Ishikawa (cell line): ENCODE measurements around the gene EIF2S1.
A peak's percentile ranks its signal among the peaks of the same experiment; 100 is the strongest.

Experiments
- CEBPB ChIP-seq: IDR thresholded peaks from 2 replicates; pipeline ENCODE4 v1.6.1; 2012
- CREB1 ChIP-seq: IDR thresholded peaks from 2 replicates; pipeline ENCODE4 v1.6.1; 2012; ENCODE audit warnings: low read depth
- EGR1 ChIP-seq: IDR thresholded peaks from 2 replicates; pipeline ENCODE4 v1.6.1; 2012
- EP300 ChIP-seq: IDR thresholded peaks from 2 replicates; pipeline ENCODE4 v1.6.1; 2012; ENCODE audit warnings: borderline replicate concordance
- FOXM1 ChIP-seq: IDR thresholded peaks from 2 replicates; pipeline ENCODE4 v1.6.1; 2012; ENCODE audit warnings: low read depth, borderline replicate concordance
- MAX ChIP-seq: IDR thresholded peaks from 2 replicates; pipeline ENCODE4 v1.6.1; 2012
- NFIC ChIP-seq: IDR thresholded peaks from 2 replicates; pipeline ENCODE4 v1.6.1; 2012
- RAD21 ChIP-seq: IDR thresholded peaks from 2 replicates; pipeline ENCODE4 v1.6.1; 2012; ENCODE audit warnings: low read depth
- REST ChIP-seq: IDR thresholded peaks from 2 replicates; pipeline ENCODE4 v1.6.1; 2012; ENCODE audit warnings: low read depth, mild to moderate bottlenecking
- TAF1 ChIP-seq: IDR thresholded peaks from 2 replicates; pipeline ENCODE4 v1.6.1; 2012; ENCODE audit warnings: low read depth, mild to moderate bottlenecking
- TCF12 ChIP-seq: IDR thresholded peaks from 2 replicates; pipeline ENCODE4 v1.6.1; 2012; ENCODE audit warnings: low read depth
- TEAD4 ChIP-seq: IDR thresholded peaks from 2 replicates; pipeline ENCODE4 v1.6.1; 2012
- YY1 ChIP-seq: IDR thresholded peaks from 2 replicates; pipeline ENCODE4 v1.6.1; 2012; ENCODE audit warnings: low read depth
- ZBTB7A ChIP-seq: IDR thresholded peaks from 2 replicates; pipeline ENCODE4 v1.6.1; 2012; ENCODE audit warnings: low read depth
- TF ChIP-seq, protein P1 (sequence below): IDR thresholded peaks from 2 replicates; pipeline ENCODE4 v1.6.1; 2012

Gene EIF2S1

GRCh38 chr14:67395086-67395875 lies 35.2 kb downstream of the EIF2S1 start:
- TF ChIP-seq FOXM1 (no peak), NFIC (no peak), EGR1 (no peak), ZBTB7A (no peak), EP300 (no peak), MAX (no peak), RAD21 (no peak), YY1 (no peak), TCF12 (no peak), CREB1 (no peak), TAF1 (no peak), TEAD4 (no peak), CEBPB (no peak), REST (no peak)
- TF ChIP-seq, protein P1, sequence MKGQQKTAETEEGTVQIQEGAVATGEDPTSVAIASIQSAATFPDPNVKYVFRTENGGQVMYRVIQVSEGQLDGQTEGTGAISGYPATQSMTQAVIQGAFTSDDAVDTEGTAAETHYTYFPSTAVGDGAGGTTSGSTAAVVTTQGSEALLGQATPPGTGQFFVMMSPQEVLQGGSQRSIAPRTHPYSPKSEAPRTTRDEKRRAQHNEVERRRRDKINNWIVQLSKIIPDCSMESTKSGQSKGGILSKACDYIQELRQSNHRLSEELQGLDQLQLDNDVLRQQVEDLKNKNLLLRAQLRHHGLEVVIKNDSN: no peak

DNA sequence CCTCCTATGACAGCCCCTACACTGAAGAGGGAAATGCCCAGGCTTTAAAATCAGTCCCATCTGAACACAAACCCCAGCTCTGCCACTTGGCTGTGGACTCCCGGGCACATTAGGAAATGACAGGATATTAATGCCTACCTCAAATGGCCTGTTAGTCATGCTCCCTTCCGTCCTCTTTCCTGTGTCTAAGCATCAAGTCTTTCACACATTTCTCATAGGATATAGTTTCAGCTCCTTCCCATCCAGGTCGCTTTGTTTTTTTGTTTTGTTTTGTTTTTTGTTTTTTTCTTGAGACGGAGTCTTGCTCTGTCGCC lies 35.7 kb downstream of the EIF2S1 start:
- no peak for TF ChIP-seq REST

GRCh38 chr14:67396381-67396970 lies 36.3 kb downstream of the EIF2S1 start:
- TF ChIP-seq TEAD4 (peak; percentile 62), RAD21 (no peak)

- TF ChIP-seq REST (no peak), TCF12 (no peak), EP300 (no peak), CREB1 (no peak), EGR1 (no peak), RAD21 (no peak), MAX (no peak), TEAD4 (no peak), TAF1 (no peak), ZBTB7A (no peak)
- TF ChIP-seq, protein P1: no peak
These were observed 37.4 kb downstream of the EIF2S1 start for GRCh38 chr14:67397536-67397935.

GRCh38 chr14:67400434-67400833 lies 40.3 kb downstream of the EIF2S1 start:
- no peak for TF ChIP-seq TAF1
- no peak for TF ChIP-seq ZBTB7A
- no peak for TF ChIP-seq CEBPB
- TF ChIP-seq RAD21: no peak
- TF ChIP-seq, protein P1: no peak
- no peak for TF ChIP-seq TEAD4
- no peak for TF ChIP-seq EGR1
- no peak for TF ChIP-seq REST
- no peak for TF ChIP-seq YY1
- TF ChIP-seq EP300: no peak
- no peak for TF ChIP-seq TCF12
